SU-DHL-6 (cell line): ENCODE measurements around the gene AZGP1.
"Not testable (repeated sequence)": the region's sequence is repeated elsewhere in the genome, so short reads cannot be mapped to it uniquely, and the experiment has no call there.

Source experiments
- H2AFZ ChIP-seq: fragments of 200-600 bp; sonication (generic); 2 replicates; pipeline ENCODE4 v1.6.1; 2014; ENCODE audit warnings: low read depth, mild to moderate bottlenecking, moderate library complexity, mixed read lengths, antibody characterized with exemption, low read length; ENCODE audit not compliant: severe bottlenecking
- H3F3A ChIP-seq: fragments of 200-600 bp; shearing (Covaris generic); 2 replicates; pipeline ENCODE4 v1.6.0; 2016; ENCODE audit warnings: antibody characterized with exemption, mild to moderate bottlenecking; ENCODE audit not compliant: insufficient read depth
- H3K27ac ChIP-seq: fragments of 200-600 bp; sonication (generic); 2 replicates; pipeline ENCODE4 v1.5.1; 2016; ENCODE audit warnings: low read depth, mild to moderate bottlenecking, low read length, moderate library complexity, mixed read lengths
- H3K27me3 ChIP-seq: fragments of 200-600 bp; sonication (generic), shearing (Covaris generic); 2 replicates; pipeline ENCODE4 v1.6.0; 2014; ENCODE audit warnings: mild to moderate bottlenecking, low read length
- H3K36me3 ChIP-seq: fragments of 200-600 bp; sonication (generic); 2 replicates; pipeline ENCODE4 v1.6.1; 2014; ENCODE audit warnings: mild to moderate bottlenecking, low read length, mixed read lengths
- H3K4me2 ChIP-seq: fragments of 300-600, 200-600 bp; shearing (Covaris generic), sonication (generic); 2 replicates; pipeline ENCODE4 v1.6.0; 2014; ENCODE audit warnings: low read length, low read depth, mild to moderate bottlenecking; ENCODE audit not compliant: poor library complexity, severe bottlenecking
- H3K4me3 ChIP-seq: fragments of 200-600 bp; sonication (generic); 2 replicates; pipeline ENCODE4 v1.5.1; 2014; ENCODE audit warnings: antibody characterized with exemption, low read length, mild to moderate bottlenecking, mixed read lengths; ENCODE audit not compliant: insufficient read depth, poor library complexity, severe bottlenecking
- H3K79me2 ChIP-seq: fragments of 200-600 bp; sonication (generic); 2 replicates; pipeline ENCODE4 v1.6.1; 2014; ENCODE audit warnings: mild to moderate bottlenecking, low read length, moderate library complexity; ENCODE audit not compliant: insufficient read depth
- H3K9ac ChIP-seq: fragments of 200-600 bp; sonication (generic); 2 replicates; pipeline ENCODE4 v1.7.0; 2014; ENCODE audit warnings: mild to moderate bottlenecking, low read length
- H3K9me2 ChIP-seq: fragments of 200-600 bp; sonication (generic); replicated peaks from 2 replicates; pipeline ENCODE4 v1.6.1; 2014; ENCODE audit warnings: low read length; ENCODE audit not compliant: insufficient read depth
- H3K9me3 ChIP-seq: fragments of 200-600 bp; sonication (generic); 2 replicates; pipeline ENCODE4 v1.6.1; 2014; ENCODE audit warnings: low read length, mixed read lengths; ENCODE audit not compliant: insufficient read depth
- H4K20me1 ChIP-seq: fragments of 200-600 bp; sonication (generic); 2 replicates; pipeline ENCODE4 v1.6.1; 2014; ENCODE audit warnings: low read depth, mild to moderate bottlenecking, antibody characterized with exemption, low read length, moderate library complexity, mixed read lengths
- CTCF ChIP-seq: fragments of 200-600 bp; sonication (generic); IDR thresholded peaks from one replicate; pipeline ENCODE4 v1.5.1; 2017; ENCODE audit warnings: antibody characterized with exemption, mild to moderate bottlenecking, low read length, moderate library complexity; ENCODE audit not compliant: insufficient read depth, poor library complexity, severe bottlenecking
- EZH2phosphoT487 ChIP-seq: fragments of 200-600 bp; sonication (generic), shearing (Covaris generic); conservative IDR thresholded peaks from 2 replicates; pipeline ENCODE4 v1.6.1; 2018; ENCODE audit warnings: mild to moderate bottlenecking, antibody characterized with exemption, low read length, moderate library complexity, mixed read lengths

The AZGP1 gene

DNA sequence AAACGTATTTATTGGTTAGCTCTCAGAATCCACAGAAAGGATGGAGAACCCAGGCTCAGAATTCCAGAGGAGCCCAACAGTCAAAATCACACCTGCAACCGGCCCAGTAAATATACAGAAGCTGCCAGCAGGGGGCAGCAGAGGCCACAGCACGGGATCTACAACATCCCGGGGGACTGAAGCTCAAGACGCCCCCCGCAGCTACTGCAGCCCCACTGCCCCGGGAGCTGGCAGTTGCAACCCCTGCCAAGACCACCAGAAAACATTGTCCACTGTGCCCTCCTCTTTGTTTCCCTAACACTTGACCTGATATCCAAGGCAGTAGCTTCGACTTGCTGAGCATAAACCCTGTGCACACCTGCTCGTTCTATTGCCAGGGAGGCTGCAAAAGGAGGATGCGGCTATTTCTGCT, 4.0 kb upstream of the AZGP1 start:
- not testable (repeated sequence) for H3F3A ChIP-seq, H3K9me3 ChIP-seq, H3K4me3 ChIP-seq, H3K9me2 ChIP-seq, H4K20me1 ChIP-seq, H3K79me2 ChIP-seq, H3K4me2 ChIP-seq, H3K9ac ChIP-seq, H3K27ac ChIP-seq, H3K36me3 ChIP-seq, H2AFZ ChIP-seq, H3K27me3 ChIP-seq
- peak; percentile 71 for TF ChIP-seq CTCF

- Histone ChIP-seq H3K79me2 (no peaks in the 10 kb centered on the region), H3K27me3 (no peaks in the 10 kb centered on the region), H3K27ac (no peak overlapping the region), H2AFZ (no peak overlapping the region), H3K4me3 (no peak overlapping the region), H3K9me2 (no peaks in the 10 kb centered on the region), H3K9ac (no peak overlapping the region), H3K36me3 (no peaks in the 10 kb centered on the region), H3K4me2 (no peak overlapping the region), H3K9me3 (no peaks in the 10 kb centered on the region), H3F3A (no peaks in the 10 kb centered on the region), H4K20me1 (no peaks in the 10 kb centered on the region)
- TF ChIP-seq CTCF = no peak
- TF ChIP-seq EZH2phosphoT487 = no peak
These were observed 795 bp upstream of the AZGP1 start for GRCh38 chr7:99976626-99977025.

- H4K20me1 ChIP-seq = no peaks in the 10 kb centered on the region
- TF ChIP-seq CTCF (no peak), EZH2phosphoT487 (no peak)
- no peaks in the 10 kb centered on the region for H3K79me2 ChIP-seq
- no peaks in the 10 kb centered on the region for H3K9me3 ChIP-seq
- H3F3A ChIP-seq = no peaks in the 10 kb centered on the region
- no peak overlapping the region for H2AFZ ChIP-seq
- no peaks in the 10 kb centered on the region for H3K27me3 ChIP-seq
- H3K9ac ChIP-seq = no peak overlapping the region
- no peak overlapping the region for H3K4me2 ChIP-seq
- H3K4me3 ChIP-seq = no peak overlapping the region
- H3K9me2 ChIP-seq = no peaks in the 10 kb centered on the region
- no peaks in the 10 kb centered on the region for H3K36me3 ChIP-seq
- no peak overlapping the region for H3K27ac ChIP-seq
These were observed 1.1 kb downstream of the AZGP1 start for GRCh38 chr7:99974681-99975080.

GRCh38 chr7:99973817-99974216, 2.0 kb downstream of the AZGP1 start:
- not testable (repeated sequence) for H2AFZ ChIP-seq, H3K9me3 ChIP-seq, H3K9me2 ChIP-seq, H3F3A ChIP-seq, H3K4me2 ChIP-seq, H3K79me2 ChIP-seq, H3K36me3 ChIP-seq, H4K20me1 ChIP-seq, H3K27ac ChIP-seq, H3K9ac ChIP-seq, H3K27me3 ChIP-seq, H3K4me3 ChIP-seq
